Right ventricle myocardium inferior (tissue), 1 donor: ENCODE results near the gene AK9. TPM values are rescaled to one million over a fixed set of nuclear protein-coding genes. Genes with fewer than 3 reads are reported as not detected.
A peak's percentile ranks its signal among the peaks of the same experiment; 100 is the strongest.
"Not testable (repeated sequence)": the region's sequence is repeated elsewhere in the genome, so short reads cannot be mapped to it uniquely, and the experiment has no call there.

ENCODE experiments used
- ATAC-seq: fragments of 200-7000 bp; cut with Tn5 transposase; one replicate; pipeline ENCODE4 v1.9.1; 2020; ENCODE audit warnings: mild to moderate bottlenecking, moderate library complexity
- DNase-seq: peaks from one replicate; pipeline ENCODE4 v3.0.0; 2021; ENCODE audit errors: missing footprints
- intact Hi-C: fragments of 100-400 bp; cut with DNase I; formaldehyde crosslinking; loops from one replicate; pipeline ENCODE4 v1.11.0; 2022
- total RNA-seq: library from RNA; stranded (reverse); fragmentation: NEBNext Ultra II Directional; extraction: Animal tissue kit (Norgen Biotek cat#: 25700); gene quantifications from one replicate; pipeline ENCODE4 v1.2.1, GENCODE V29; 2021
- donor health status: DM: no; HTN: yes; CAD: no; lungs with severe emphysema.

The AK9 gene
- total RNA-seq, 1 donor from 2014 or later: 11.9 TPM

DNA sequence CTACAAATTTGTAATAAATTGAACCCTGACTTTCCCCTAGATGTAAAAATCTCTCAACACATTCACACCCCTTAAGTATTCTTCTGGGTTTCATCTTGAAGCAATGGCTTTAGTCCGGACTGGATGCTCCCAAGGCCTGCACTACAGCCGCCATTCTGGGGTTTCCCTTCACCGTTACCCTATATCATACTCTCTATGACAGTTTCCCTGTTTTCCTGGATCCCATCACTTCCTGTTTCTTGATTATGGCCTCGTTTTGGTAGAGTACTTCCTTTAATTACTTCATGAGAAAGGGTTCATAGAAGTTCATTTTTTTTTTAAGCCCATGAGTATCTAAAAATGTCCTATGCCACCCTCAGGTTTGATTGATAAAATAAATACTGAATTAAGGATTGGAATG lies 11.8 kb upstream of the AK9 start:
- no peak for DNase-seq
- intact Hi-C loops: loop anchor here (2.0 to 10.0 kb wide), 2 partner anchors 482 to 688 kb away; partner anchors contain the start of gene CDC40
- ATAC-seq: no peak

DNA sequence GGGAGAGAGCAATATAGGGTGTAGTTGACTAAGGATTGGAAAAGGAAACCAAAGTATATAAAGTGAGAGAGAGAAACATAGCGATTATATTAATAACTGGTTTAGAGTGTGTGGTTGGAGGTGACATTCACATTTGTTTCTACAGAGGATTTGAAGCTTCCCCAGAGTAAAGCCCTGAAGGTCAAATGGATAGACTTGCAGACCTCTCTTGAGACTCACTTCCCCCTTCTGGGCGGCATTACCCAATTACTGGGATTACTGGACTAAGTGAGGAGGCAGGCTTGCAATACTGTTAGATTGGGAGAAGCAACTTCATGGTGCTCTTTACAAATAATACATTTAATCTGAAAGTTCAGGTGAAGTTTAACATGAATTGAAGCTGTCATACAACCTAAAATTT lies 10.8 kb upstream of the AK9 start:
- intact Hi-C loops: loop anchor here (2.0 to 10.0 kb wide), 2 partner anchors 483 to 689 kb away; partner anchors contain the start of gene CDC40
- no peak for DNase-seq
- no peak for ATAC-seq

DNA sequence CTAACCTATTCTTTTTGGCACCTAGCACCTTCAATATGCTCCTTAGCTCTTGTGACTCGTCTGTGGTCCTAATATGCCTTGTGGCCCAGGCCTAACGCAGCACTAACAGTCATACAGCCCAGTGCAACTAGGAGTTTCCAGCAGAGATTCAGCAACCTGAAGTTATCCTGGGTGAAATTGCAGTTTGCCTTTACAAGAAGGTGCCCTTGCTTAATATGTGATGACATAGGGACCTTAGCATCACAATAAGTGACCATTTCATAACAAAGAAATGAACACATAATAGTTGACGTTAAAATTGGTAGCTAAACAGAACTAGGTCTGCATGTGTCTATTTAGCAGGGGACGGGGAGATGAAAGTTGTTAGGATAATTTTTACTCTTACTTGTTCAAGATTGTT lies 10.2 kb upstream of the AK9 start:
- DNase-seq (no peak), ATAC-seq (no peak)
- intact Hi-C loops: loop anchor here (10.0 kb wide), 1 partner anchor 484 kb away; the partner anchor contains the start of gene CDC40

DNA sequence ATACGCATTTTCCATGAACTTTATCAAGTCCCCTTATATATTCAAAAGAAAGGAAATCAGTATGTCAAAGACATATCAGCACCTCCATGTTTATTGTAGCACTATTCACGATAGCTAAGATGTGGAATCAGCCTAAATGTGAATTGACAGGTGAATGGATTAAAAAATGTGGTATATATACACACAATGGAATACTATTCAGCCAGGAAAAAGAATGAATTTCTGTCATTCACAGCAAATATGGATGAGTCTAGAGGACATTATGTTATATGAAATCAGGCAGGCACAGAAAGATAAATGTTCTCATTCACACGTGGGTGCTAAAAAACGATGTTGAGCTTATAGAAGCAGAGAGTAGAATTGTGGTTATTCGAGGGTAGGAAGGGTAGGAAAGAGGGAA lies 5.4 kb upstream of the AK9 start:
- ATAC-seq: no peak
- no peak for DNase-seq
- intact Hi-C loops: loop anchor here (10.0 kb wide), 1 partner anchor 172 kb away; no protein-coding TSS in a partner anchor

DNA sequence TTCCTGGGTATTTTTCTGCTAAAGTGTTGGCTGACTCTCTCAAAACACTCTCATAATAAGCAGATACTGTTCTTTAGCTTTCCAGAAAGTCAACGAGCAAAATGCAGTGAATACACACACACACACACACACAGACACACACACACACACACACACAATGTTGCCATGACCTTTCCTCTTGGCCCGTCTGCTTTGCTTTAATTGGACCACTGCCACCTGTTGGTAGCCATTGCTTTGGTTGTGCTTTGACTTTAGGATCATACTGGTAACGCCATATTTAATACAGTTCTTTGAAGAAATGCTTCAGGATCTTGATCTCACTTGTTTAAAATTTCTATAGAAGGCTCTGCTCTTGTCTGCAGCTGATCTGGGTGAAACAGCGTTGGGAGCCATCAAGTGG lies 4.5 kb upstream of the AK9 start:
- no peak for ATAC-seq

DNA sequence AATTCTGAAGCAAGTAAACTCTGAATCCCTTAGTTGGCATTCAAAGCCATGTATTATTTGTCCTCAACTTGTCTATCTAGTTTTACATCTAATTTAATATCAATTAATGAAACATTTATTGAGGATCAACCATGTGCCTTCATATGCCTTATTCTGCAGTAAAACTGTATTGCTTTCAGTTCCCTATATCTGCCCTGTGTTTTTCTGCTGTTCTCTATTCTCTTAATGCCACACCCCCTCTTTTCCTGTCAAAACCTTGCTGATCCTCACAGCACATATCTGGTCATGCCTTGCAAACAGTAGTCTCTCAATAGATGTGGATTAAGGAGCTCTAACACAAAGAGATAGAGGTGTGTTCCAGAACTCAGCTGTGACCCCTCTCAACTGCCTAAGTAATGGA lies 2.1 kb upstream of the AK9 start:
- DNase-seq (no peak), ATAC-seq (no peak)
- intact Hi-C loops: loop anchor here (5.0 to 10.0 kb wide), 2 partner anchors 168 to 311 kb away; partner anchors contain the start of gene CD164

More for the DNA sequence above, 4.5 kb upstream of the AK9 start:
- DNase-seq: no peak
- intact Hi-C loops: loop anchor here (10.0 kb wide), 1 partner anchor 171 kb away; no protein-coding TSS in a partner anchor

DNA sequence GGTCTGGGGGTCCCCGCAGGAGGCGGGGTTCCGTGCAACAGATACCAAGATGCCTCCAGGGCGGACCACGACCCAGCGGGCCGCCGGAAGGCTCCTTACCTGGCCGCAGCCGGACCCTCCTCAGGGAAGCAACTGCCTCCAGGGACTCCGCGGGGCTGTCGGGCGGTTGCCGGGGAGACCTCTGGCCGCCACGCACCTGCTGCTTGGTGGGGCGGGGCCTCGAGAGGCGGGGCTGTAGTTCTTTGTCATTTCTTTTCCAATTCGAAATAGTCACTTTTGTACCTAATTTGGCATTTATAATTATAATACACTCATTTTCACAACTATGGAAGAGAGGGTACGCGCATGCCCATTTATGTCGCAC lies 647 bp downstream of the AK9 start:
- ATAC-seq: peak; percentile 38
- intact Hi-C loops: loop anchor here (5.0 to 10.0 kb wide), 2 partner anchors 166 to 308 kb away; partner anchors contain the start of gene CD164
- DNase-seq: peak; percentile 80

DNA sequence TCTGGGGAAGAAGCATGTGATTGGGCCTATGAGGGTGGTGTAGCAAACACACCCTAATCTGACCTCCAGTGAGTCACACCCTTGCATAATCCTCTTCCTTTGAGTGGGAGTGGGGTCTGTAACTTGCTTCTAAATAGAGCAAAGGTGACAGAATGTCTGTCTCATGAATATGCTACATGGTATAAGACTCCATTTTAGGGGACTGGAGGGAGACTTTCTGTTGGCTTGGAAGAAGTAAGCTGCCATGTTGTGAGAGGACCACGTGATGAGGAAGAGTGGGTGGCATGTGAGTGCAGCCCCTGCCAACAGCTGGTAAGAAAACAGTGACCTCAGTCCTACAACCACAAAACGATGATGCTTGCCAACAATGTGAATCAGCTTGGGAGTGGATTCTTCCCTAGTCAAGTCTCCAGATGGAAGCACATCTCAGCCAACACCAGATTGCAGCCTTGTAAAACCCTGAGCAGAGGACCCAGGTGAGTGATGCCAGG lies 3.7 kb downstream of the AK9 start:
- ATAC-seq (no peak), DNase-seq (no peak)
- intact Hi-C loops: no loop called here

DNA sequence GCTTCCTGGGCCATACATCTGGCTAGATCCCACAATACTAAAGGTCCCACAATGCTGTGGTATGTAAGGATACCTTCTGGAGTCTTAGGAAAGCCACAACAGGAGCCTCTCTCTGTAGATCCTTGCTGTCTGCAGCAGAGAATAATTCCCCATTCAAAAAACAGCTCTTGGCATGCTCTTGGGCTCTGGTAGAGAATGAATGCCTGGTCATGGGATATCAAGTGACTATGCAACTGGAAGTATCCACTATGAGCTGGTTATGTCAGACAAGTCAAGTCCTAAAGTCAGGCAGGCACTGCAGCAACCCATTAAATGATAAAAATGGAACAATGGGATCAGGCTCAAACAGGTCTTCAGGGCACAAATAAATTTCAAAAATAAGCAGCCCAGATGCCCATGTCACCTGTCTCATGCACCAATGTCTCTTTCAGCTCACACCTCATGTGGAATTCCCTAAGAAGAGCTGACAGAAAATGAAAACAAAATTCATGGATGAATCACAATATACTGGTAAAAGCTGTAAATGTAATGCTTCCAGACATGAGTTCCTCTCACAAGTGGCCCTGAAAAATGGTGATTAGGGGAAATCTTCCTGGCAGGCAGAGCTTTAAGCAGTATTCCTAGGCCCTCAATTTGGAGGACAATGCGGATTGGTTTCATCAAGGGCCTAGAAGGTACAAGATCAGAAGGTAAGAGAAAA lies 4.3 kb downstream of the AK9 start:
- intact Hi-C loops: no loop called here
- ATAC-seq (no peak), DNase-seq (no peak)

DNA sequence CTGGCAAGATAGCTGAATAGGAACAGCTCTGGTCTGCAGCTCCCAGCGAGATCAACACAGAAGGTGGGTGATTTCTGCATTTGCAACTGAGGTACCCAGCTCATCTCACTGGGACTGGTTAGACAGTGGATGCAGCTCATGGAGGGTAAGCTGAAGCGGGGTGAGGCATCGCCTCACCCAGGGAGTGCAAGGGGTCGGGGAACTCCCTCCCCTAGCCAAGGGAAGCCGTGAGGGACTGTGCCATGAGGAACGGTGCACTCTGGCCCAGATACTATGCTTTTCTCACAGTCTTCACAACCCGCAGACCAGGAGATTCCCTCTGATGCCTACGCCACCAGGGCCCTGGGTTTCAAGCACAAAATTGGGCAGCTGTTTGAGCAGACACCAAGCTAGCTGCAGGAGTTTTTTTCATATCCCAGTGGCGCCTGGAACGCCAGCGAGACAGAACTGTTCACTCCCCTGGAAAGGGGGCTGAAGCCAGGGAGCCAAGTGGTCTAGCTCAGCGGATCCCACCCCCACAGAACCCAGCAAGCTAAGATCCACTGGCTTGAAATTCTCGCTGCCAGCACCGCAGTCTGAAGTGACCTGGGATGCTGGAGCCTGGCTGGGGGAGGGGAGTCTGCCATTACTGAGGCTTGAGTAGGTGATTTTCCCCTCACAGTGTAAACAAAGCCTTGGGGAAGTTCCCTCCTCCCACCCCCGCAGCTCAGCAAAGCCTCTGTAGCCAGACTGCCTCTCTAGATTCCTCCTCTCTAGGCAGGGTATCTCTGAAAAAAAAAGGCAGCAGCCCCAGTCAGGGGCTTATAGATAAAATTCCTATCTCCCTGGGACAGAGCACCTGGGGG lies 12.1 kb downstream of the AK9 start:
- ATAC-seq, DNase-seq: not testable (repeated sequence)

DNA sequence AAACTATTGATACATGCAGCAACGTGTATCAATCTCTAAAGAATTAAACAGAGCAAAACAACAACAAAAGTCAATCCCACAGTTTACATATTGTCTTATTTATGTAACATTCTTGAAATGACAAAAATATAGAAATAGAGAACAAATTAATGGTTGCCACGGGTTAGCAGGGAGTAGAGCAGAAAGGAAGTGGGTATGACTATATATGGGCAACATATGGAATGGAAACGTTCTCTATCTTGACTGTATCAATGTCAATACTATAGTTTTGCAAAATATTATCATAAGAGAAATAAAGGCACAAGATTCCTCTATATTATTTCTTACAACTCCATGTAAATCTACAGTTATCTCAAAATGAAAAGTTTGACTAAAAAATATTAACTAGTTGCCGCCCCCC lies 12.8 kb downstream of the AK9 start:
- DNase-seq (no peak), ATAC-seq (no peak)
- intact Hi-C loops: no loop called here

More for the DNA sequence above, 12.1 kb downstream of the AK9 start:
- intact Hi-C loops: not testable (repeated sequence)

DNA sequence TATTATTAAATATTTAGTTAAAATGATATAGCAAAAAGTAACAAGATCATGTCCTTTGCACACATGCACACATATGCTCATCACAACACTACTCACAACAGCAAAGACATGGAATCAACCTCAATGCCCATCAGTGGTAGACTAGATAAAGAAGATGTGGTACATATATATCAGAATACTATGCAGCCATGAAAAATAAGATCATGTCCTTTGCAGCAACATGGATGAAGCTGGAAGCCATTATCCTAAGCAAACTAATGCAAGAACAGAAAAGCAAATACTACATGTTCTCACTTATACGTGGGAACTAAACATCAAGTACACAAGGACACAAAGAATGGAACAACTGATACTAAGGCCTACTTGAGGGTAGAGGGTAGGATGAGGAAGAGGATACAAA lies 14.3 kb downstream of the AK9 start:
- intact Hi-C loops: no loop called here
- DNase-seq (no peak), ATAC-seq (no peak)

DNA sequence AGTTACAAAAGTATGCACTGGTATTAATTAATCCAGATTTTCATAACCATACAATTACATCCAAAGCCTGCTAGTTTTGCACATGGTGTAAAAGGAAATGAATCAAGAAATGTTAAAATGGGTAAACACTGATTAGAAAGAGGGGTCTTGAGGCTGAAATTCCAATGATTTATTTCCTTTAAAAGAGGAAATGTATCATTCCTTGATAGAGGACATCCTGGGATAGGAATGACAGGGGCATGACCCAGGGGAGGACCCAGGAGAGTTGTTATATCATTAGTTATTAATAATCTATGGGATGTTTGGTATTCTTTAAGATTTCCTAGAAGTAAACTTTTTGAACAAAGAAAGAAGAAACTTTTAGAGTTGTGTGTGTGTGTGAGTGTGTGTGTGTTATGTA lies 18.2 kb downstream of the AK9 start:
- ATAC-seq (no peak), DNase-seq (no peak)
- intact Hi-C loops: no loop called here

DNA sequence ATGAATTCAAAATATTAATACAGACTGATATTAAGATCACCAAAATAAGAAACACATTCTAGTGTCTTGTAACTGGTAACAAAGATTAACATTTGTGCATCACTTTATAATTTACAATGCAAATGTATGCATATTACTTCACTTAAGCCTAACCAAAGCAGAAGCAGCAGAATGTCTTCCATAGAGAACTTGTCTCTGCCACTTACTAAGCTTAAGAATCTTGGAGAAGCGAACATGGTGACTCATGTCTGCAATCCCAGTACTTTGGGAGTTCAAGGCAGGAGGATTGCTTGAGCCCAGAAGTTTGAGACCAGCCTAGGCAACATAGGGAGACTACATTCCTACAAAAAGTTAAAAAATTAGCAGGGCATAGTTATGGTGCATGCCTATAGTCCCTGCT lies 18.8 kb downstream of the AK9 start:
- DNase-seq: no peak
- no peak for ATAC-seq
- intact Hi-C loops: no loop called here

DNA sequence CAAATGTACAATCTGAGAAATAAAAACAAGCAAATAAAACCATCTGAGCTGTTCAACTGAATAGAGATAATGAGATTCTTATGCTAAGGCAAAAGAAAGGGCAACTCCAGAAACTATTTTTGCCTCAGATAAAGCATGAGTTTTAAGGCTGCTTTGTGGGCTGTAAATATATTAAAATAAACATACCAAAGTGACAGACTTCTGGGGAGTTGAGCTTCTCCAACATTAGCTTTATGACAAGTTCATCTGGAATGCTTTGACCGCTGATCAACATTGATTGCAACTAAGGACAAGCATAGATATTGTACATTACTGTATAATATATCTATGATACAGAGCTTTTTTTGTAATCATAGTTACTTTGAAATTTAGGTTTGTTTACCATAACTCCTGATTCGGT lies 19.3 kb downstream of the AK9 start:
- intact Hi-C loops: no loop called here
- DNase-seq (no peak), ATAC-seq (no peak)

DNA sequence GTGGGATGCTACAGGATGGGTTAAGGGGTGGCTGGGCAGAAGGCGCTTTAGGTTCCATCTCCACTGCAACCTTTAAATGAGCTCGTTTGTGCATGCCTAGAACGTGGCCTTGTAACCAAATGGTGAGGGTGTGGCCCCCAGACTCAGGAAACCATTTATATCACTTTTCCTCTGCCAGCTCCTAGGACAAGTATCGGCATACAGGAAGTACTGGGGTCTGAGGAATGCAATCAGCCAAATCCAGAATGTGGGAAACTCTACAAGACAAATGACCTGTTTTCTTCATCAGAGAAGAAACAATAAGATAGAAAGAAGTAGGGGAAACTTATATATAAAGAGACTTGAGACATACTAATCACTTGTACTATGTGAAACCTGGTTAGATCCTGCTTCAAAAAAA lies 21.2 kb downstream of the AK9 start:
- intact Hi-C loops: no loop called here
- DNase-seq: no peak

DNA sequence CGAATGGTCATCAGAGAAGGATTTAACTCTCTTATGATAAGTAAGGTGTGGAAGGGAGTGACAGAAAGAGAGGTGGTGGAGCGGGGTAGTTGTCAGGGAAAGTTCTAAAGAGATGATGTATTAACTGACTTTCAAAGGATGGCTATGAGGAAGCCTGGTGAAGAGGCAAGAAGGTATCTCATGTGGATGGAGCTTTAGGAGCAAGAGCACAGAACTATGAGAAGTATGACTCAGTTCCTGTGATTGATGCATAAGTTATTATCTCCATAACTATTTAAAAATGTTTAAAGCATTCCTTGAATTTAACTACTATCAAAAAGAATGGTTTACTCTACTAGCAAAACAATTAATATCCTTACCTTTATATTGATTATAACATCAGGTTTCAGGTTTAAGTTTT lies 28.8 kb downstream of the AK9 start:
- intact Hi-C loops: no loop called here
- DNase-seq (no peak), ATAC-seq (no peak)

More for the DNA sequence above, 21.2 kb downstream of the AK9 start:
- ATAC-seq: no peak

DNA sequence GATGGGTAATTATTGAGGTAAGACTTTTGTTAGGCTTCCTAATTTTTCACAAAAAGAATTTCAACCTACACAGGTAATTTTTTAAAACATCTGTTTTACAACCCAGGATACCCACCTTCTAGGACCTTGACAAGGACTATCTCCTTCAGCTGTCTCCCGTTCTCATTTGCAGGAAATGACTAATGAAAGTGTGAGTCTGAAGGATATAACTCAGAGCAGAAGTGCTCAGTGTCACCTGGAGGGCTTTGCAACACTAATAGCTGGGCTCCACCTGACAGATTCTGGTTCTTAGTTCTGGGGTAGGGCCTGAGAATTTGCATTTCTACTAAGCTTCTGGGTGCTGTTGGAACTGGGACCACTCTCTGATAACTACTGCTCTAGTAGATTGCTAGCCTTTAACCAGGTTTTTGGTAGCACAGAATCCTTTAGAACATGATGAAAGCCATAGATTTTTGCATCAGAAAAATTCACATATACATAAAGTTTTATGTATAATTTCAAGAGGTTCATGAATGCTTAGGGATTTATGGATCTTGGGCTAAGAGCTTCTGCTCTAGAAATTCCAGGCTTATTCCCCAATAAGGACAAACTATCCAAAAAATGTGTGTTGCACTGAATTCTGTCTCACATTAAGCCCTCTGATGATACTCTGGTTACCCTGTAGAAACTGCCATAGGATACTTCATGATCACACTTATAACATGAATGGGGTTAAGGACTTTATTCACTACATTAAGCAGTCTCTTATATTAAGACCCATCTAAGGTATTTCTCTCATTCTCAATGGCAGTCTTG lies 30.3 kb downstream of the AK9 start:
- intact Hi-C loops: no loop called here
- no peak for DNase-seq
- ATAC-seq: no peak

DNA sequence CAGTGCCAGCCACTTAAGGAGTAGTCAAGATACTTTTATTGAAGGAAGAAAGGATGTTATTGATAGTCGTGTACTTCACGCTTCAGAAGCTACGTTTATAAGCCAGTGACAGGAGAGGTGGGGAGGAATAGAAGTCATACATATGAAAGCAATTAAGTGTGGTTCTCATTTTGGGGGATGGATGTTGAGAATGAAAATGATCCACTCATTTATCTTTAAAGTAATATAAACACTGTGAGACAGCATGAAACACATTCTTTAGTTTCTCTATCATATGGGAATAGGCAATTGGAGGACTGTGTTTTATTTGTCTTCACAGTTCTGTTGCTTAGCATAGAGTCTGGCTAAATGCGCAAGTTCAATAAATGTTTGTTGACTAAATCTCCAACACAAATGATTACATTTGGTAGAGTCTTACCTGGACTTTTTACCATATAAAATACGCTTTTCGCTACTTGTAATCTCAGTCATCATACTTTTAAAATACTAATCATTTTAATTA lies 35.2 kb downstream of the AK9 start:
- intact Hi-C loops: no loop called here
- no peak for DNase-seq
- no peak for ATAC-seq
